ENCODE data around the gene TAMM41. TPM values are rescaled to one million over a fixed set of nuclear protein-coding genes. Genes with fewer than 3 reads are reported as not detected.

The TAMM41 gene
- total RNA-seq, 1 donor from 2014 or later, result 12.9 TPM

- no peak for DNase-seq (ENCODE audit: low read depth)
- TF ChIP-seq, protein P1, sequence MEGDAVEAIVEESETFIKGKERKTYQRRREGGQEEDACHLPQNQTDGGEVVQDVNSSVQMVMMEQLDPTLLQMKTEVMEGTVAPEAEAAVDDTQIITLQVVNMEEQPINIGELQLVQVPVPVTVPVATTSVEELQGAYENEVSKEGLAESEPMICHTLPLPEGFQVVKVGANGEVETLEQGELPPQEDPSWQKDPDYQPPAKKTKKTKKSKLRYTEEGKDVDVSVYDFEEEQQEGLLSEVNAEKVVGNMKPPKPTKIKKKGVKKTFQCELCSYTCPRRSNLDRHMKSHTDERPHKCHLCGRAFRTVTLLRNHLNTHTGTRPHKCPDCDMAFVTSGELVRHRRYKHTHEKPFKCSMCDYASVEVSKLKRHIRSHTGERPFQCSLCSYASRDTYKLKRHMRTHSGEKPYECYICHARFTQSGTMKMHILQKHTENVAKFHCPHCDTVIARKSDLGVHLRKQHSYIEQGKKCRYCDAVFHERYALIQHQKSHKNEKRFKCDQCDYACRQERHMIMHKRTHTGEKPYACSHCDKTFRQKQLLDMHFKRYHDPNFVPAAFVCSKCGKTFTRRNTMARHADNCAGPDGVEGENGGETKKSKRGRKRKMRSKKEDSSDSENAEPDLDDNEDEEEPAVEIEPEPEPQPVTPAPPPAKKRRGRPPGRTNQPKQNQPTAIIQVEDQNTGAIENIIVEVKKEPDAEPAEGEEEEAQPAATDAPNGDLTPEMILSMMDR (conservative IDR thresholded peaks at IDR 0.05; ENCODE audit: low read depth, low read length), result no peak
- no peak overlapping the region for H3K4me3 ChIP-seq (ENCODE audit: low read depth, low read length)
Observed at GRCh38 chr3:11810276-11810675, 36.4 kb downstream of the TAMM41 start.

- H3K4me3 ChIP-seq (ENCODE audit: low read depth, low read length), result no peak overlapping the region
- TF ChIP-seq, protein P1 (conservative IDR thresholded peaks at IDR 0.05; ENCODE audit: low read depth, low read length), result no peak
- no peak for DNase-seq (ENCODE audit: low read depth)
Observed at GRCh38 chr3:11808231-11808630, 38.5 kb downstream of the TAMM41 start.

- TF ChIP-seq, protein P1 (conservative IDR thresholded peaks at IDR 0.05; ENCODE audit: low read depth, low read length), result no peak
- no peak for DNase-seq (ENCODE audit: low read depth)
- no peak overlapping the region for H3K4me3 ChIP-seq (ENCODE audit: low read depth, low read length)
Observed at GRCh38 chr3:11807686-11808085, 39.0 kb downstream of the TAMM41 start.

GRCh38 chr3:11805716-11806115, 41.0 kb downstream of the TAMM41 start:
- no peak for DNase-seq (ENCODE audit: low read depth)
- H3K4me3 ChIP-seq (ENCODE audit: low read depth, low read length), result no peak overlapping the region
- TF ChIP-seq, protein P1 (conservative IDR thresholded peaks at IDR 0.05; ENCODE audit: low read depth, low read length), result no peak

DNA sequence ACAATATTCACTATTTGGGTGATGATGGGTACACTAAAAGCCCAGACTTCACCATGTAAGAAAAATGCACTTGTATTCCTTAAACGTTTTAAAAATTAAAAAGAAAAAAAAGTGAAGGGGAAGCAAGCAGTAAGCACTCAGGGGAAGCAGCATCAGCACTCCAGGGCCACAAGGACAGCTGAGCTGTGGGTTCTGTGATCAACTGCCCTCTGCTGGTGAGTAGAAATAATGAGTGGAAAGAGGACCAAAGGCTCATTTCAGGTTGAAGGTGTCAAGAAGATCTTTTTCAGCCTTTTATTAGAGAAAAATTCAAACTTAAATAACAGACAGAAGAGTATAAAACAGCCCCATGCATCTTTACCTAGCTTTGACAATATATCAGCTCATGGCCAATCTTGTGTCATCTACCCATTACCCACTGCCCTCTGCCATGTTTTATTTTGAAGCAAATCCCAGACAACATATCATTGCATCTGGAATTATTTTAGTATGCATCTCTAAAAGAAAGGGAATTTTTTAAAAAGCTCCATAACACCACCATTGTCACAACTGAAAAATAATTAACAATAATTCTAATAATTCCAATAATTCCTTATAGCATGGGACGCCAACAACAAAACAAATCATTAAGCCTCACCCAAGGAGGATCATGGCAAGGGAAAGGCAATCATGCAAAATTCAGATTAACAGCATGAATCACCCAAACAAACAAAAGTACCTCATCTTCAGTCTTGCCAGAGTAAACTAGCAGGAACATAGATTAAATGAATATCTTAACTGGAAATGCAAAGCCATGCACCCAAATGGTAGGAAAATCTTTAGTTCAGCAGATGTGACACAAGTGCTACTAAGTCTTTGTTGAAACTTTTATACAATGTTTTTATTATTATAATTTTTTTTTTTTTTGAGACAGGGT, 42.5 kb downstream of the TAMM41 start:
- TF ChIP-seq, protein P1 (conservative IDR thresholded peaks at IDR 0.05; ENCODE audit: low read depth, low read length), result peak; percentile 80
- no peak overlapping the region for H3K4me3 ChIP-seq (ENCODE audit: low read depth, low read length)
- DNase-seq (ENCODE audit: low read depth), result no peak

DNA sequence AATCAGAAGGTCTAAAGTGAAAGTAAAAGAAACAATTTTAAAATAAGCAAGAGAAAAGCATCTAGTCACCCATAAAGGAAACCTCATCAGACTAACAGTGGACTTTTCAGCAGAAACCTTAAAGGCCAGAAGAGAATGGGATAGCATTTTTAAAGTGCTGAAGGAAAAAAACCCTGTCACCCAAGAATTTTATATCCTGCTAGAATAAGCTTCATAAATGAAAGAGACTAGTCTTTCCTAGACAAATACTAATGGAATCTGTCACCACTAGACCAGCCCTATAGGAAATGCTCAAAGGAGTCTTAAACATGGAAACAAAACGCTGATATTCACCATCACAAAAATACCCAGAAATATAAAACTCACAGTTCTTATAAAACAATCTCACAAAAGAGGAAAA, 46.9 kb downstream of the TAMM41 start:
- H3K4me3 ChIP-seq (ENCODE audit: low read depth, low read length), result no peak overlapping the region
- no peak for DNase-seq (ENCODE audit: low read depth)
- TF ChIP-seq, protein P1 (conservative IDR thresholded peaks at IDR 0.05; ENCODE audit: low read depth, low read length), result no peak

- H3K4me3 ChIP-seq (ENCODE audit: low read depth, low read length), result no peak overlapping the region
- DNase-seq (ENCODE audit: low read depth), result no peak
- TF ChIP-seq, protein P1 (conservative IDR thresholded peaks at IDR 0.05; ENCODE audit: low read depth, low read length), result no peak
Observed at GRCh38 chr3:11794927-11795326, 51.8 kb downstream of the TAMM41 start.
